A673 (cell line): ENCODE measurements around the gene CCDC106.

Source experiments
- CTCF ChIP-seq: fragments of 300-800, 200-600 bp; sonication (generic); conservative IDR thresholded peaks from 2 replicates; pipeline ENCODE4 v1.5.1; 2017; ENCODE audit warnings: low read depth, mild to moderate bottlenecking, antibody characterized with exemption, low read length, moderate library complexity, mixed read lengths
- EZH2 ChIP-seq: fragments of 200-600 bp; sonication (generic); IDR thresholded peaks from 2 replicates; pipeline ENCODE4 v1.6.1; 2017; ENCODE audit warnings: borderline replicate concordance, low read depth, mild to moderate bottlenecking, mixed read lengths, antibody characterized with exemption, low read length; ENCODE audit not compliant: poor library complexity, severe bottlenecking

DNA sequence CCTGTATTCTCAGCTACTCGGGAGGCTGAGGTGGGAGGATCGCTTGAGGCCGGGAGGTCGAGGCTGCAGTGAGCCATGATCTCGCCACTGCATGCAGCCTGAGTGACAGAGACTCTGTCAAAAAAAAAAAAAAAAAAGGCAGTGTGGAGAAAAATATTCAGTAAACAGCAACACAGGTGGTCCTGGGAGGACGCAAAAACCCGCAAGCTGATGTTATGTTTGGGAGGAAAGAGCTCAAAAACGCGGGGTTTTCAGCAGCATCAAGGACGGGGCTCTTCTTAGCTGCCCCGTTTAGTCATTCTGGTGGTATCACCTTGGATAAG, 23.0 kb upstream of the CCDC106 start:
- no peak for TF ChIP-seq CTCF
- no peak for TF ChIP-seq EZH2
